Activated T-cell treated with anti-CD3 and anti-CD28 coated beads, Interleukin-2, amount 50 U/mL, for 4 hours (primary cell): ENCODE results near the gene PIN1. TPM values are rescaled to one million over a fixed set of nuclear protein-coding genes. Genes with fewer than 3 reads are reported as not detected.

ENCODE experiments used
- ATAC-seq, 2 donors: fragments of 200-7000 bp; cut with Tn5 transposase; one replicate each; pipeline ENCODE4 v1.10.0; 2021
- DNase-seq: peaks from one replicate; pipeline ENCODE4 v3.0.0-alpha.2; 2020
- H3K27me3 Mint-ChIP-seq: one replicate; pipeline ENCODE4 v1.8.0; 2021; ENCODE audit warnings: low read depth, mixed read lengths
- H3K36me3 Mint-ChIP-seq: one replicate; pipeline ENCODE4 v1.8.0; 2022; ENCODE audit warnings: mixed read lengths; ENCODE audit not compliant: insufficient read depth
- H3K4me1 Mint-ChIP-seq: one replicate; pipeline ENCODE4 v1.8.0; 2021; ENCODE audit warnings: low read depth, mixed read lengths
- H3K4me3 Mint-ChIP-seq: one replicate; pipeline ENCODE4 v1.8.0; 2021; ENCODE audit warnings: mild to moderate bottlenecking, moderate library complexity, mixed read lengths
- H3K9me3 Mint-ChIP-seq: one replicate; pipeline ENCODE4 v1.8.0; 2021; ENCODE audit warnings: mixed read lengths
- total RNA-seq, 3 donors: library from RNA; stranded (reverse); gene quantifications; one replicate each; pipeline ENCODE4 v1.2.1, GENCODE V29; 2021

PIN1 gene
- total RNA-seq, 3 donors from 2014 or later, result 95.8 to 99.4 (median 97.9) TPM

GRCh38 chr19:9857920-9858746 is 23.0 kb downstream of the PIN1 start:
- H3K9me3 Mint-ChIP-seq, result no peaks in the 10 kb centered on the region
- no peak for DNase-seq
- H3K4me3 Mint-ChIP-seq, result peak overlapping the region; percentile 78
- peaks cover 69% of the 10 kb centered on the region for H3K4me1 Mint-ChIP-seq
- peaks cover 3% of the 10 kb centered on the region for H3K36me3 Mint-ChIP-seq
- peak; percentile 77 to 78 for ATAC-seq
- no peaks in the 10 kb centered on the region for H3K27me3 Mint-ChIP-seq

- no peak for DNase-seq
- Mint-ChIP-seq H3K27me3 (no peaks in the 10 kb centered on the region), H3K4me1 (peaks cover 73% of the 10 kb centered on the region), H3K9me3 (no peaks in the 10 kb centered on the region), H3K4me3 (no peak overlapping the region), H3K36me3 (peaks cover 2% of the 10 kb centered on the region)
- ATAC-seq, result no peak
Measured at GRCh38 chr19:9858766-9859165, 23.6 kb downstream of the PIN1 start.

- ATAC-seq, result no peak
- Mint-ChIP-seq H3K4me1 (peaks cover 82% of the 10 kb centered on the region), H3K9me3 (no peaks in the 10 kb centered on the region), H3K36me3 (no peaks in the 10 kb centered on the region), H3K27me3 (no peaks in the 10 kb centered on the region), H3K4me3 (no peak overlapping the region)
- no peak for DNase-seq
Measured at GRCh38 chr19:9860407-9860806, 25.3 kb downstream of the PIN1 start.

GRCh38 chr19:9861503-9861902 is 26.4 kb downstream of the PIN1 start:
- H3K36me3 Mint-ChIP-seq, result no peaks in the 10 kb centered on the region
- no peaks in the 10 kb centered on the region for H3K9me3 Mint-ChIP-seq
- ATAC-seq, result no peak
- H3K27me3 Mint-ChIP-seq, result no peaks in the 10 kb centered on the region
- H3K4me1 Mint-ChIP-seq, result peaks cover 86% of the 10 kb centered on the region
- DNase-seq, result no peak
- H3K4me3 Mint-ChIP-seq, result no peak overlapping the region

GRCh38 chr19:9862938-9863337 is 27.8 kb downstream of the PIN1 start:
- Mint-ChIP-seq H3K9me3 (no peaks in the 10 kb centered on the region), H3K4me3 (peak overlapping the region; percentile 22), H3K4me1 (peaks cover 77% of the 10 kb centered on the region), H3K27me3 (no peaks in the 10 kb centered on the region), H3K36me3 (no peaks in the 10 kb centered on the region)
- no peak for ATAC-seq
- DNase-seq, result no peak

- Mint-ChIP-seq H3K36me3 (no peaks in the 10 kb centered on the region), H3K4me1 (peaks cover 69% of the 10 kb centered on the region)
Measured at GRCh38 chr19:9863759-9864158, 28.6 kb downstream of the PIN1 start.

GRCh38 chr19:9865732-9866501 is 30.8 kb downstream of the PIN1 start:
- no peak for DNase-seq
- Mint-ChIP-seq H3K4me1 (peaks cover 52% of the 10 kb centered on the region), H3K4me3 (no peak overlapping the region), H3K36me3 (no peaks in the 10 kb centered on the region), H3K27me3 (no peaks in the 10 kb centered on the region), H3K9me3 (no peaks in the 10 kb centered on the region)
- ATAC-seq, result peak; percentile 53 to 56

More at GRCh38 chr19:9863759-9864158, 28.6 kb downstream of the PIN1 start:
- H3K27me3 Mint-ChIP-seq, result no peaks in the 10 kb centered on the region
- ATAC-seq (peak; percentile 81 to 89), DNase-seq (peak; percentile 27)
- peak overlapping the region; percentile 11 for H3K4me3 Mint-ChIP-seq
- H3K9me3 Mint-ChIP-seq, result no peaks in the 10 kb centered on the region

- Mint-ChIP-seq H3K36me3 (no peaks in the 10 kb centered on the region), H3K4me3 (no peak overlapping the region), H3K27me3 (no peaks in the 10 kb centered on the region), H3K9me3 (no peaks in the 10 kb centered on the region), H3K4me1 (peaks cover 23% of the 10 kb centered on the region)
- ATAC-seq (no peak), DNase-seq (no peak)
Measured at GRCh38 chr19:9868983-9869617, 34.0 kb downstream of the PIN1 start.

- Mint-ChIP-seq H3K4me1 (peaks cover 3% of the 10 kb centered on the region), H3K27me3 (no peaks in the 10 kb centered on the region), H3K9me3 (no peaks in the 10 kb centered on the region), H3K36me3 (no peaks in the 10 kb centered on the region), H3K4me3 (no peak overlapping the region)
- no peak for ATAC-seq
- no peak for DNase-seq
Measured at GRCh38 chr19:9871626-9872338, 36.7 kb downstream of the PIN1 start.

- Mint-ChIP-seq H3K4me1 (no peaks in the 10 kb centered on the region), H3K36me3 (no peaks in the 10 kb centered on the region)
Measured at GRCh38 chr19:9872618-9873242, 37.6 kb downstream of the PIN1 start.

GRCh38 chr19:9875031-9875627 is 40.0 kb downstream of the PIN1 start:
- Mint-ChIP-seq H3K4me3 (no peak overlapping the region), H3K9me3 (no peaks in the 10 kb centered on the region), H3K4me1 (no peaks in the 10 kb centered on the region), H3K36me3 (no peaks in the 10 kb centered on the region), H3K27me3 (no peaks in the 10 kb centered on the region)
- DNase-seq, result no peak
- no peak for ATAC-seq

More at GRCh38 chr19:9872618-9873242, 37.6 kb downstream of the PIN1 start:
- no peak overlapping the region for H3K4me3 Mint-ChIP-seq
- H3K27me3 Mint-ChIP-seq, result no peaks in the 10 kb centered on the region
- no peaks in the 10 kb centered on the region for H3K9me3 Mint-ChIP-seq
- ATAC-seq (no peak), DNase-seq (no peak)

GRCh38 chr19:9875796-9876195 is 40.7 kb downstream of the PIN1 start:
- no peaks in the 10 kb centered on the region for H3K36me3 Mint-ChIP-seq
- H3K4me3 Mint-ChIP-seq, result no peak overlapping the region
- no peaks in the 10 kb centered on the region for H3K9me3 Mint-ChIP-seq
- ATAC-seq (no peak), DNase-seq (no peak)
- no peaks in the 10 kb centered on the region for H3K27me3 Mint-ChIP-seq
- no peaks in the 10 kb centered on the region for H3K4me1 Mint-ChIP-seq

GRCh38 chr19:9877780-9878510 is 42.8 kb downstream of the PIN1 start:
- Mint-ChIP-seq H3K4me3 (no peak overlapping the region), H3K4me1 (no peaks in the 10 kb centered on the region), H3K9me3 (no peaks in the 10 kb centered on the region), H3K36me3 (no peaks in the 10 kb centered on the region), H3K27me3 (no peaks in the 10 kb centered on the region)
- no peak for ATAC-seq
- DNase-seq, result no peak
